IMR-90 (cell line): Measurements from ENCODE around the gene SDC4. TPM values are rescaled to one million over a fixed set of nuclear protein-coding genes. Genes with fewer than 3 reads are reported as not detected.

Experiments
- ATAC-seq: fragments of 200-7000 bp; cut with Tn5 transposase; 2 replicates; pipeline ENCODE4 v1.9.1; 2020; ENCODE audit warnings: low read depth, mild to moderate bottlenecking, moderate library complexity
- BruUV-seq: library from RNA; stranded (reverse); fragments of 400-500 nt; replicated peaks from 2 replicates; lab custom pipeline; 2021; lab: Mats Ljungman, UMichigan
- CTCF ChIA-PET: fragments of 300-600 bp; formaldehyde crosslinking; extraction: SDS; loops from one replicate; lab custom pipeline; 2021; ENCODE audit warnings: antibody characterized with exemption; lab: Yijun Ruan, JAX
- POLR2A ChIA-PET: fragments of 300-600 bp; sonication (Branson Sonifier 250); formaldehyde crosslinking; loops from one replicate; lab custom pipeline; 2022; ENCODE audit warnings: antibody characterized with exemption; ENCODE audit not compliant: unreplicated experiment; lab: Charles Lee
- DNase-seq: peaks from one replicate; pipeline ENCODE4 v3.0.0; 2013
- H2AFZ ChIP-seq: replicated peaks from 2 replicates; pipeline ENCODE3; 2013; ENCODE audit warnings: low read length, mild to moderate bottlenecking; ENCODE audit not compliant: poor library complexity
- H2AK5ac ChIP-seq: 2 replicates; pipeline ENCODE4 v1.6.1; 2013; ENCODE audit warnings: low read depth, low read length, inconsistent platforms
- H2AK9ac ChIP-seq: replicated peaks from 2 replicates; pipeline ENCODE3; 2013; ENCODE audit warnings: mild to moderate bottlenecking, low read depth, low read length, moderate library complexity; ENCODE audit not compliant: poor library complexity
- H2BK120ac ChIP-seq: 2 replicates; pipeline ENCODE4 v1.6.1; 2013; ENCODE audit warnings: low read depth, low read length, inconsistent platforms
- H2BK15ac ChIP-seq: 3 replicates; pipeline ENCODE4 v1.6.1; 2013; ENCODE audit warnings: low read depth, low read length, inconsistent platforms
- H2BK20ac ChIP-seq: 2 replicates; pipeline ENCODE4 v1.6.1; 2013; ENCODE audit warnings: low read depth, mild to moderate bottlenecking, inconsistent platforms, low read length, moderate library complexity
- H2BK5ac ChIP-seq: 2 replicates; pipeline ENCODE4 v1.6.1; 2013; ENCODE audit warnings: mild to moderate bottlenecking, low read depth, low read length, inconsistent platforms; ENCODE audit not compliant: poor library complexity, severe bottlenecking
- H3K14ac ChIP-seq: replicated peaks from 2 replicates; pipeline ENCODE4 v1.6.1; 2013; ENCODE audit warnings: low read depth, low read length, inconsistent platforms
- H3K18ac ChIP-seq: 2 replicates; pipeline ENCODE4 v1.6.1; 2013; ENCODE audit warnings: low read depth, low read length, control low read depth
- H3K23ac ChIP-seq: 2 replicates; pipeline ENCODE4 v1.6.1; 2013; ENCODE audit warnings: low read depth, low read length, inconsistent platforms
- H3K27ac ChIP-seq: 2 replicates; pipeline ENCODE4 v1.5.1; 2013; ENCODE audit warnings: mild to moderate bottlenecking, control low read depth, low read length; ENCODE audit not compliant: insufficient read depth
- H3K27me3 ChIP-seq: 2 replicates; pipeline ENCODE4 v1.6.1; 2013; ENCODE audit warnings: low read length; ENCODE audit not compliant: control insufficient read depth, insufficient read depth
- H3K36me3 ChIP-seq: 2 replicates; pipeline ENCODE4 v1.6.1; 2013; ENCODE audit warnings: low read length, mixed read lengths; ENCODE audit not compliant: control insufficient read depth, insufficient read depth
- H3K4ac ChIP-seq: 2 replicates; pipeline ENCODE4 v1.6.1; 2013; ENCODE audit warnings: low read depth, low read length, inconsistent platforms
- H3K4me1 ChIP-seq: 2 replicates; pipeline ENCODE4 v1.6.1; 2013; ENCODE audit warnings: low read length, mixed read lengths; ENCODE audit not compliant: control insufficient read depth, insufficient read depth
- H3K4me2 ChIP-seq: 2 replicates; pipeline ENCODE4 v1.6.1; 2013; ENCODE audit warnings: low read depth, mild to moderate bottlenecking, control low read depth, low read length, moderate library complexity
- H3K4me3 ChIP-seq: 2 replicates; pipeline ENCODE4 v1.5.1; 2013; ENCODE audit warnings: low read depth, mild to moderate bottlenecking, control low read depth, low read length, moderate library complexity; ENCODE audit not compliant: insufficient read depth
- H3K56ac ChIP-seq: 2 replicates; pipeline ENCODE4 v1.6.1; 2013; ENCODE audit warnings: low read length, inconsistent platforms; ENCODE audit not compliant: insufficient read depth; ENCODE audit errors: extremely low read depth
- H3K79me1 ChIP-seq, 2 experiments: 2 replicates each; pipeline ENCODE4 v1.6.1; 2013; ENCODE audit warnings: low read length in 2 of 2, inconsistent platforms in 1 of 2, low read depth in 1 of 2
- H3K9ac ChIP-seq: 2 replicates; pipeline ENCODE4 v1.6.1; 2013; ENCODE audit warnings: low read depth, low read length, control low read depth
- H3K9me1 ChIP-seq: 2 replicates; pipeline ENCODE4 v1.6.1; 2013; ENCODE audit warnings: low read length, inconsistent platforms; ENCODE audit not compliant: insufficient read depth
- H3K9me3 ChIP-seq: 2 replicates; pipeline ENCODE4 v1.6.1; 2013; ENCODE audit warnings: low read length; ENCODE audit not compliant: control insufficient read depth, insufficient read depth
- H4K20me1 ChIP-seq: 2 replicates; pipeline ENCODE4 v1.6.1; 2013; ENCODE audit warnings: low read length, inconsistent platforms; ENCODE audit not compliant: insufficient read depth
- H4K5ac ChIP-seq: 2 replicates; pipeline ENCODE4 v1.6.1; 2013; ENCODE audit warnings: mild to moderate bottlenecking, low read depth, low read length, control low read depth
- H4K8ac ChIP-seq, 2 experiments: 2 replicates each; pipeline ENCODE4 v1.6.1; 2013; ENCODE audit warnings: low read depth in 2 of 2, low read length in 2 of 2, control low read depth in 1 of 2, inconsistent platforms in 1 of 2
- H4K91ac ChIP-seq: 2 replicates; pipeline ENCODE4 v1.6.1; 2013; ENCODE audit warnings: low read depth, low read length, inconsistent platforms; ENCODE audit not compliant: insufficient read depth
- BHLHE40 ChIP-seq: fragments of 150-350 bp; IDR thresholded peaks from 2 replicates; pipeline ENCODE4 v1.6.1; 2016; ENCODE audit warnings: mild to moderate bottlenecking, low read depth, low read length
- CEBPB ChIP-seq: IDR thresholded peaks from 2 replicates; pipeline ENCODE4 v1.6.1; 2012; ENCODE audit warnings: low read depth, low read length, improper control_type of control experiment
- MAZ ChIP-seq: IDR thresholded peaks from 2 replicates; pipeline ENCODE4 v1.6.1; 2012; ENCODE audit warnings: low read depth, mild to moderate bottlenecking, low read length, improper control_type of control experiment, moderate library complexity, borderline replicate concordance
- MXI1 ChIP-seq: IDR thresholded peaks from 2 replicates; pipeline ENCODE4 v1.6.1; 2012; ENCODE audit warnings: low read depth, mild to moderate bottlenecking, low read length, moderate library complexity, borderline replicate concordance
- NFE2L2 ChIP-seq: fragments of 150-350 bp; IDR thresholded peaks from 2 replicates; pipeline ENCODE4 v1.6.1; 2016; ENCODE audit warnings: low read depth, mild to moderate bottlenecking, low read length
- POLR2A ChIP-seq: IDR thresholded peaks from 2 replicates; pipeline ENCODE4 v1.6.1; 2012; ENCODE audit warnings: mild to moderate bottlenecking, low read depth, low read length
- RAD21 ChIP-seq: IDR thresholded peaks from 2 replicates; pipeline ENCODE4 v1.6.1; 2012; ENCODE audit warnings: low read length, improper control_type of control experiment
- RCOR1 ChIP-seq: IDR thresholded peaks from 2 replicates; pipeline ENCODE4 v1.6.1; 2012; ENCODE audit warnings: mild to moderate bottlenecking, low read length, improper control_type of control experiment; ENCODE audit not compliant: insufficient replicate concordance
- RFX5 ChIP-seq: IDR thresholded peaks from 2 replicates; pipeline ENCODE4 v1.8.0; 2012; ENCODE audit warnings: low read depth, mild to moderate bottlenecking, low read length, moderate library complexity
- dilution Hi-C: fragments of 300-500 bp; cut with HindIII; formaldehyde crosslinking; loops from one replicate; pipeline ENCODE4 v1.14.3; 2018; ENCODE audit warnings: low sequenced_read_pairs; ENCODE audit not compliant: unreplicated experiment
- in situ Hi-C: fragments of 300-500 bp; cut with MboI; formaldehyde crosslinking; loops from 3 replicates; pipeline ENCODE4 v1.14.3; 2019; ENCODE audit warnings: low sequenced_read_pairs, inconsistent platforms, mixed read lengths
- intact Hi-C: fragments of 100-400 bp; cut with micrococcal nuclease; formaldehyde crosslinking; loops from 2 replicates; pipeline ENCODE4 v1.10.0; 2022
- polyA plus RNA-seq, 3 experiments: library from polyadenylated mRNA; depleted of rRNA; stranded (reverse); fragments of >200 nt; gene quantifications; 2 replicates each; pipeline ENCODE4 v1.2.3, GENCODE V29; 2012; ENCODE audit warnings: low replicate concordance in 1 of 3
- total RNA-seq: library from RNA; depleted of rRNA; stranded (reverse); fragments of >200 nt; gene quantifications from 2 replicates; pipeline ENCODE4 v1.2.3, GENCODE V29; 2012
- TF ChIP-seq, protein P1 (sequence below): fragments of 150-350 bp; IDR thresholded peaks from 2 replicates; pipeline ENCODE4 v1.6.1; 2016; ENCODE audit warnings: low read depth, mild to moderate bottlenecking, low read length, moderate library complexity, borderline replicate concordance
- TF ChIP-seq, protein P2 (sequence below): fragments of 150-350 bp; IDR thresholded peaks from 2 replicates; pipeline ENCODE4 v1.6.1; 2017; ENCODE audit warnings: mild to moderate bottlenecking, antibody characterized with exemption, low read length, low read depth

The SDC4 gene
- total and polyA plus RNA-seq, 2 of the 4 experiments (the other 2 are of a cell fraction), result 203 to 265 TPM

DNA sequence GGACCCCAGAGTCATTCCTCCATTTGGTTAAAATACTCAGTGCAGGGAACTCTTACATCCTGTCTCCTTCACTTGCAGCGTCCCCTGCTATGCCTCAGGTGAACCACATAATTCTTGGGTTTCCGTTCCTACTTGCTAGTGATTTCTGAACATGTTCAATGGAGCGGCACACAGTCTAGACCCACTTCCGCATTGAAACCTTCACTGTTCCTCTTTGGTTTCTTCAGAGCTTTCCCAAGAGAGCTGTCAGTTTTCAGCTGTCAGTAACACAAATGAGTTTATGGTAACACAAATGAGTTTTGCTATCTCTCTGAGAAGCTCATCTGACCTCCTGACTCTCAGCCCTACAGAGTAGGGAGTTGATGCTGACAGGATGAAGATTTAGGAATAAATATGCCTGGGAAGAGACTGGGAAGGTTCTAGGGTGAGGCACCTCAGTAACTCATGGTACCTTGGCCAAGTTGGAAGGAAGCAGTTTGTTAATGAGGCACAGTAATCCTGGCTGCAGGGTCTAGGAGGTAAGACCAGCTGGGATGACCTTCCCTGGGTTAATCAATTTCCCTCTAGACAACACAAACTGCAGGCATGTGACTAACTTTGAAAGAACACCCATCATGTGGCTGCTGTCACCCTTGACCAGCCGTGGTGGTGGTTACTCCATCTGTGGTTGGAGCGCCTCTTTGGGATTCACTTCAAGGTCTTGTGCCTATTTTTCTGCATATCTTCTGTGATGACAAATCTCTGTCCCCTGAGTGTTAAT lies 20.2 kb upstream of the SDC4 start (continued):
- TF ChIP-seq MXI1, result no peak

DNA sequence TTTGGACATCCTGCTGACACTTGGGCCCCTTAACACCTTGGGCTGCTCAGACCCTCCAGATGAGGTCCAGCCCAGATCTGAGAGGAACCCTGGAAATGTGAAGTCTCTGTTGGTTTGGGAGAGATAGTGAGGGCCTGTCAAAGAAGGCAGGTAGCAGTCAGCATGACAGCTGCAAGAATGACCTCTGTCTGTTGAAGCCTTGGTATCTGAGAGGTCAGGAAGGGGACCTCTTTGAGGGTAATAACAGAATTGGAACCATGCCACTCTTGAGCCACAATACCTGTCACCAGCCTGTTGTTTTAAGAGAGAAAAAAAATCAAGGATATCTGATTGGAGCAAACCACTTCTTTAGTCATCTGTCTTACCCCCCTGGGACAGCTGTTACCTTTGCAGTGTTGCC lies 18.9 kb upstream of the SDC4 start:
- no peak for ATAC-seq

More for the DNA sequence above, 18.9 kb upstream of the SDC4 start:
- no peaks in the 10 kb centered on the region for H4K20me1 ChIP-seq
- intact Hi-C loops (no loop called here), dilution Hi-C loops (no loop called here), in situ Hi-C loops (no loop called here)
- H3K27ac ChIP-seq, result no peak overlapping the region
- no peak for TF ChIP-seq BHLHE40
- no peak for TF ChIP-seq MAZ
- TF ChIP-seq, protein P1, sequence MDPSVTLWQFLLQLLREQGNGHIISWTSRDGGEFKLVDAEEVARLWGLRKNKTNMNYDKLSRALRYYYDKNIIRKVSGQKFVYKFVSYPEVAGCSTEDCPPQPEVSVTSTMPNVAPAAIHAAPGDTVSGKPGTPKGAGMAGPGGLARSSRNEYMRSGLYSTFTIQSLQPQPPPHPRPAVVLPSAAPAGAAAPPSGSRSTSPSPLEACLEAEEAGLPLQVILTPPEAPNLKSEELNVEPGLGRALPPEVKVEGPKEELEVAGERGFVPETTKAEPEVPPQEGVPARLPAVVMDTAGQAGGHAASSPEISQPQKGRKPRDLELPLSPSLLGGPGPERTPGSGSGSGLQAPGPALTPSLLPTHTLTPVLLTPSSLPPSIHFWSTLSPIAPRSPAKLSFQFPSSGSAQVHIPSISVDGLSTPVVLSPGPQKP, result no peak
- no peak for TF ChIP-seq RCOR1
- TF ChIP-seq CEBPB, result no peak
- no peak for TF ChIP-seq NFE2L2
- TF ChIP-seq RAD21, result no peak
- TF ChIP-seq, protein P2, sequence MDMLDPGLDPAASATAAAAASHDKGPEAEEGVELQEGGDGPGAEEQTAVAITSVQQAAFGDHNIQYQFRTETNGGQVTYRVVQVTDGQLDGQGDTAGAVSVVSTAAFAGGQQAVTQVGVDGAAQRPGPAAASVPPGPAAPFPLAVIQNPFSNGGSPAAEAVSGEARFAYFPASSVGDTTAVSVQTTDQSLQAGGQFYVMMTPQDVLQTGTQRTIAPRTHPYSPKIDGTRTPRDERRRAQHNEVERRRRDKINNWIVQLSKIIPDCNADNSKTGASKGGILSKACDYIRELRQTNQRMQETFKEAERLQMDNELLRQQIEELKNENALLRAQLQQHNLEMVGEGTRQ, result no peak
- TF ChIP-seq POLR2A, result no peak
- no peak for TF ChIP-seq RFX5
- H2BK20ac ChIP-seq, result no peak overlapping the region
- H3K4me1 ChIP-seq, result 0 out of 2 replicates have a peak, but pooled peaks cover 3% of the 10 kb centered on the region
- no peak overlapping the region for H2BK15ac ChIP-seq
- no peak overlapping the region for H3K4ac ChIP-seq
- peaks cover 4% of the 10 kb centered on the region; the same call in 1 of the 2 replicates for H3K9me1 ChIP-seq
- no peak overlapping the region for H3K14ac ChIP-seq
- POLR2A ChIA-PET, result no interaction called here
- no peak overlapping the region for H2AK5ac ChIP-seq
- H3K9me3 ChIP-seq, result no peaks in the 10 kb centered on the region
- BruUV-seq, result TSS peak; percentile 25
- H3K4me2 ChIP-seq, result no peak overlapping the region
- H2AFZ ChIP-seq, result no peak overlapping the region
- no peaks in the 10 kb centered on the region for H3K27me3 ChIP-seq
- H2BK120ac ChIP-seq, result no peak overlapping the region
- H3K79me1 ChIP-seq, result peaks cover 9 to 39% of the 10 kb centered on the region in 2 experiments
- no peak overlapping the region for H3K9ac ChIP-seq
- no peak for DNase-seq
- H3K4me3 ChIP-seq, result no peak overlapping the region
- no peak overlapping the region for H3K18ac ChIP-seq
- H4K91ac ChIP-seq, result no peak overlapping the region
- CTCF ChIA-PET, result no interaction called here
- no peak overlapping the region for H2AK9ac ChIP-seq
- H3K23ac ChIP-seq, result no peak overlapping the region
- H3K56ac ChIP-seq, result no peak overlapping the region
- H4K8ac ChIP-seq, result no peak overlapping the region
- peaks cover 19% of the 10 kb centered on the region for H3K36me3 ChIP-seq
- H2BK5ac ChIP-seq, result no peak overlapping the region
- no peak overlapping the region for H4K5ac ChIP-seq
